MG63 (cell line): ENCODE data around the gene DRC3. TPM values are rescaled to one million over a fixed set of nuclear protein-coding genes. Genes with fewer than 3 reads are reported as not detected.

Source experiments
- DNase-seq: peaks from one replicate; pipeline ENCODE4 v3.0.0-alpha.2; 2020
- H3K27me3 ChIP-seq: fragments of 250-450 bp; sonication (Bioruptor Pico); 2 replicates; pipeline ENCODE4 v1.5.1; 2020; ENCODE audit warnings: mild to moderate bottlenecking, moderate library complexity
- H3K36me3 ChIP-seq: fragments of 250-450 bp; sonication (Bioruptor Pico); 2 replicates; pipeline ENCODE4 v1.5.1; 2020; ENCODE audit warnings: mild to moderate bottlenecking, moderate library complexity
- H3K4me3 ChIP-seq: fragments of 250-450 bp; sonication (Bioruptor Pico); 2 replicates; pipeline ENCODE4 v1.5.1; 2020; ENCODE audit warnings: mild to moderate bottlenecking, moderate library complexity
- H3K9me3 ChIP-seq: fragments of 250-450 bp; sonication (Bioruptor Pico); 2 replicates; pipeline ENCODE4 v1.5.1; 2020; ENCODE audit warnings: mild to moderate bottlenecking, moderate library complexity
- total RNA-seq: library from RNA; depleted of rRNA; stranded (reverse); fragments of >200 nt; shearing (Covaris generic); gene quantifications from 2 replicates; pipeline ENCODE4 v1.2.3, GENCODE V29; 2014; ENCODE audit warnings: low replicate concordance

Gene DRC3
- total RNA-seq, 1 experiment from 2014 or later = 1.3 TPM

DNA sequence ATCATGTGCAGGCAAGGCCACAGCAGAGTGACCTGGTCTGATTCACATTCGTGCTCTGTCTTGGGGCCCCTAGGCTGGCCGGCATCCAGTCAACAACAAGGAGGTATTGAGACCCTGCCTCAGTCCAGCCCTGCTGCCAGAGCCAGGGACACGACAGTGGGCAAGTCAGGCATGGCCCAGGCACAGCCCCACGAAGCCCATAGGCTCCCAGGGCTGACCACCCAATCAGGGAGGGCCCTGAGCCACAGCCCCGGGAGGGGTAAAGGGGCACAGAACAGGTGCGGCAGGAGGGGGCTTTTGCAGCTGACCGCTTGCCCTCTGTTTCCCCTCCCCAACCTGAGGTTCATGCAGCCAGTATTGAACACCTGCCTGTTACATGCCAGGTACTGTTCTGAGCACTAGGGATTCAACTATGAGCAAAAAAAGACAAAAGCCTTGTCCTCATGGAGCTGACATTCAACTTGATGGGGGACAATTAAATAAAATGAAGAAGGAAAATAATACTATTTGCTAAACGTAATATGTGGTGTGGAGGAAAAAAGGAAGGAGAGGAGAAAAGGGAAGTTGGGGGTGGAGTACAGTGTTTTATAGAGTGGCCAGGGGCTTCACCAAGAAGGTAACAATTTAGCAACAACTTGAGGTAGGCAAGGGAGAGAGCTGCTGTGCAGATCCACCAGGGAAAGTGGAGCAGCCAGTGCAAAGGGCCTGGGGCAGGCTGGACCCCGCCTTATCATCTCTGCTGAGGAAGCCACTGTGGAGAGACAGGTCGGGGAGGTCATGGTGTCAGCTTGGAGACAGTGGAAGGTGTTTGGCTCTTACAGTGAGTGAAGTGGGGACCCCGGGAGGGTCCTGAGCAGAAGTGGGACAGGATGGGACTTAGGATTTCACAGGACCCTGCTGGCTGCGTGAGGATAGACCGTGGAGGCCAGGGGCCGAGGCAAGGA, 6.1 kb downstream of the DRC3 start:
- Histone ChIP-seq H3K9me3 (no peaks in the 10 kb centered on the region), H3K36me3 (no peaks in the 10 kb centered on the region), H3K4me3 (no peak overlapping the region), H3K27me3 (no peaks in the 10 kb centered on the region)
- DNase-seq = no peak

DNA sequence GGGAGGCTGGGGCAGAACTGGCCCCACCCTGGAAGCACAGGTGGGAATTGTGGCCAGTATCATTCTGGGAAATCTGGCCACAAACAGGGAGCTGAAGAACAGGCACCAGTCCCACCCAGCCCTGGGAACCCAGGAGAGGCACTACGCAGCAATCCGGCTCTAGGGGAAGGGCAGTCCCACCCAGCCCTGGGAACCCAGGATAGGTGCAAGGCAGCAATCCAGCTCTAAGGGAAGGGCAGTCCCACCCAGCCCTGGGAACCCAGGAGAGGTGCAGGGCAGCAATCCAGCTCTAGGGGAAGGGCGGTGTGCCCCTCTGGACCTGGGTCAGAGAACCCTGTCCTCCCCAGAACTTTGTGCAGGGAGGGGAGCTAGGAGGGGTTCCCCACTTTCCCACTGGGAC, 7.1 kb downstream of the DRC3 start:
- Histone ChIP-seq H3K4me3 (no peak overlapping the region), H3K36me3 (no peaks in the 10 kb centered on the region), H3K9me3 (no peaks in the 10 kb centered on the region), H3K27me3 (no peaks in the 10 kb centered on the region)
- no peak for DNase-seq

- Histone ChIP-seq H3K9me3 (no peaks in the 10 kb centered on the region), H3K27me3 (no peaks in the 10 kb centered on the region), H3K36me3 (no peaks in the 10 kb centered on the region), H3K4me3 (no peak overlapping the region)
- DNase-seq = no peak
Measured at GRCh38 chr17:17981330-17981729, 8.7 kb downstream of the DRC3 start.

DNA sequence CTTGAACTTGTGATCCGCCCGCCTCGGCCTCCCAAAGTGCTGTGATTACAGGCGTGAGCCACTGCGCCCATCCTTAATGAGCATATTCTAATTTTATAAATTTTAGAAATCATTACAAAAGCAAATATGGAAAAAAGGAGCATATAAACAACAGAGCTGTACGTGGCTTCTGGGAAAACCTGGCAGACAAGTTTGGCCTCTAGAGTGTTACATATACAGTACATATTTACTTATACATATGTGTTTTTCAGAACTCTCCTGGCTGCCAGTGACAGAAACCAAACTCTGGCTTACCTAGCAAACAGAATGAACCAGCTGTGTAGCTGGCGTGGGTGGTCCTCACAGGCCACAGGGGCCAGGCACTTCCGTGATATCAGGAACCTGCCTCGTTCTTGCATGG, 10.1 kb downstream of the DRC3 start:
- no peaks in the 10 kb centered on the region for H3K27me3 ChIP-seq
- no peaks in the 10 kb centered on the region for H3K36me3 ChIP-seq
- H3K9me3 ChIP-seq = no peaks in the 10 kb centered on the region
- no peak for DNase-seq
- H3K4me3 ChIP-seq = no peak overlapping the region

DNA sequence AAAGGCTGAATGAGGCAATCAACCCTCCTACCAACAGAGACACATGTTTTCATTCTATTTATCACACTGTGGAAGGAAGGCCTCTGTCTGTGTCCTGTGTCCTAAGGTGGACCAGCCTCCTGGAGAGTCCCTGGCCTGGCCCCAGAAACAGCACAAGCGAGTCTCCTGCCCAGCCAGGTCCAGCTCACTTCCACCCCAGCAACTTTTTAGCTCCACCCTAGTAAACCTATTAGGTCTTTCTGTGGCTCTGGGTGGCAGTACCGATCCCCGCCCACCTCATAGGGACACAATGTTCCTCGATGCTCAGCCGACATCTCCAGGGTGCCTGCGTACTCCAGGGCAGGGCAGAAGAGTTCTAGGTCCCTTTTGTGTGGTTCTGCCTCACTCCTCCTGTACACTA, 10.7 kb downstream of the DRC3 start:
- Histone ChIP-seq H3K36me3 (no peaks in the 10 kb centered on the region), H3K27me3 (no peaks in the 10 kb centered on the region), H3K9me3 (no peaks in the 10 kb centered on the region), H3K4me3 (no peak overlapping the region)
- no peak for DNase-seq

DNA sequence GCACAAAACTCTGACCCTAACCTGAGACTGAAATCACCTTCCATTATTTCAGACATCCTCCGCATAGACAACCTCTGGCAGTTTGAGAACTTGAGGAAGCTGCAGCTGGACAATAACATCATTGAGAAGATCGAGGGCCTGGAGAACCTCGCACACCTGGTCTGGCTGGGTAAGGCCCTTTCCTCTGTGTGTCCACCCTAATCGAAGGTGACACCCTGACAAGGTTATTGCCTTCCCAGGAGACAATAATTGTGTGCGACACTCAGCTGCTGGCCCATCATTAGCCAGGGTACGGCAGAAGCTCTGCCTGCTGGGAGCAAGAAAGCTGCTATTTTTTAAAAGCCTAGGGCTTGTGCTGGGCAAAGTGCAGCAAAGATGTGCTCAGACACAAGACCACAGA, 11.1 kb downstream of the DRC3 start:
- no peak overlapping the region for H3K4me3 ChIP-seq
- no peaks in the 10 kb centered on the region for H3K36me3 ChIP-seq
- H3K27me3 ChIP-seq = no peaks in the 10 kb centered on the region
- no peak for DNase-seq
- H3K9me3 ChIP-seq = no peaks in the 10 kb centered on the region

GRCh38 chr17:17985153-17985552, 12.5 kb downstream of the DRC3 start:
- Histone ChIP-seq H3K27me3 (no peaks in the 10 kb centered on the region), H3K4me3 (no peak overlapping the region), H3K9me3 (no peaks in the 10 kb centered on the region), H3K36me3 (no peaks in the 10 kb centered on the region)
- no peak for DNase-seq

GRCh38 chr17:17985555-17985954, 12.9 kb downstream of the DRC3 start:
- no peak for DNase-seq
- H3K4me3 ChIP-seq = no peak overlapping the region
- no peaks in the 10 kb centered on the region for H3K27me3 ChIP-seq
- H3K9me3 ChIP-seq = no peaks in the 10 kb centered on the region
- H3K36me3 ChIP-seq = no peaks in the 10 kb centered on the region

DNA sequence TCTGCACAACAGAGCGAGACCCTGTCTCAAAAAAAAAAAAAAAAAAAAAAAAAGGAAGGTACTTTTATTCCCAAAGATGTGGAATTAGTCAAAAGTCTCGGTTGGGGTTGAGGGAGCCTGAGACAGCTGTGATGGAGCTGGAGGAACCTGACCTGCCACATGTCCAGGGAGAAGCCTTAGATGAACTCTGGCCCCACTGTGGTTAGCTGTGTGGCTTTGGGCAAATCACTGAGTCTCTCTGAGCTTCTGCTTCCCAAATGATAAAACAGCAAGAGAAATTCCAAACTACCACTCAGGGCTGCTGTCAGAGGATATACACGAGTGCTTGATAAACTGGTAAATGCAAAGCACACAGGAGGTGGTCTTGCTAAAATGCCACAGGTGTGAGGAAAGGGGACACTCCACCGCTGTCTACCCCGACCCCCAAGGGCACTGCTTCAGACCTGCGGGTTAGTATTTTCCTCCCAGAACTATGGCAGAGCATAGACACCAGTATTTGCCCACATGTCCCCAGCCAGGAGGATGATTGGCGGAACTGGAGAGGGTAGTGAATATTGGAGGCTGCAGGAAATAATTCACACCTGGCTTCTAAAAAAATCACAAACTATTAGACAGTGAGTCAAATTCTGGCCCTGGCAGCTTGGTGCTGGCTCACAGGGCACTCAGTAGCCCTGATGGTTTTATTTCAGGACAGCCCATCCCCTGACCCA, 14.7 kb downstream of the DRC3 start:
- no peaks in the 10 kb centered on the region for H3K9me3 ChIP-seq
- H3K4me3 ChIP-seq = no peak overlapping the region
- no peaks in the 10 kb centered on the region for H3K36me3 ChIP-seq
- no peak for DNase-seq
- H3K27me3 ChIP-seq = no peaks in the 10 kb centered on the region

- no peaks in the 10 kb centered on the region for H3K9me3 ChIP-seq
- no peaks in the 10 kb centered on the region for H3K27me3 ChIP-seq
- H3K36me3 ChIP-seq = no peaks in the 10 kb centered on the region
- no peak overlapping the region for H3K4me3 ChIP-seq
- no peak for DNase-seq
Measured at GRCh38 chr17:17987901-17988300, 15.2 kb downstream of the DRC3 start.

DNA sequence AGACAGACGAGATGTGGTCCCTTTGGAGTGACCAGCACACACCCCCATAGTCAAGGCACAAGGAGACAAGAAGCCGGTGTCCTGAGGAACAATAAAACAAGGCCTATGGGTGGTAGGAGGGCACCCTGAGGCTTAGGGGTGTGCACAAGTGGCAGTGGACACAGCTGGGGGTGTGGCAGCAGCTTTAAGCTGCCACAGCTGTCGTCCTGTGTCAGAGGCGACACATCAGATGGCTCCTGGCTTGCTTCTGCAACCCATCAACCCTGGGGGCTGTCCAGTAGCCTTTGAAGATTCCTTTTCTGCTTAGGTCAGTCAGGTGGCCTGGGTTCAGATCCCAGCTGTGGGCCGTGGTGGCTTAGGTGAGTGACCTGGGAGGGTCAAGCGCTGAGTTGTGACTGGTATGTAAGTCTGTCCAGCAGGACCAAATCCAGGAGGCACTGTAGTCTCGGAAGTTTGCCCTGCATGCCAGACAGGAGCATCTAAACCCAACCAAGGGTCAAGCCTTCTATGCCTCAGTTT, 15.8 kb downstream of the DRC3 start:
- no peaks in the 10 kb centered on the region for H3K9me3 ChIP-seq
- H3K36me3 ChIP-seq = no peaks in the 10 kb centered on the region
- H3K27me3 ChIP-seq = no peaks in the 10 kb centered on the region
- DNase-seq = no peak
- H3K4me3 ChIP-seq = no peak overlapping the region

DNA sequence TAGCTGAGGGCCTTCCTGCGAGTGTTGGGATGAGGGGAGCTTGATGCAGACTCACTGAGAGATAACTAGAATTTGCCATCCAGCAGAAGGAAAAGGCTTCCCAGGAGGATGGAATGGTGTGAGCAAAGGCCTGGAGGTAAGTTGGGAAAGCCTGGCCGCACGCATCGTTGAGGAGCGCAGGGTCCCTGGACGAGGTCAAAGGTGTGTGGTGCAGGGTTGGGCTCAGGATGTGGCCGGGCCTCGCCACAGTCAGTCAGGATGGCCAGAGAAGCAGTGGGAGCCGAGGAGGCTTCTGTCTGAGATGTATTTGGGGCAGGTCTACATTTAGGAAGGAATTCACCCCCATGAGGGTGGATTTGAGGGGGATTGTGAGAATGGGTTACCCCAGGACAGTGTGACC, 16.4 kb downstream of the DRC3 start:
- Histone ChIP-seq H3K36me3 (no peaks in the 10 kb centered on the region), H3K4me3 (no peak overlapping the region), H3K9me3 (no peaks in the 10 kb centered on the region), H3K27me3 (no peaks in the 10 kb centered on the region)
- DNase-seq = no peak

- no peak overlapping the region for H3K4me3 ChIP-seq
- H3K9me3 ChIP-seq = no peaks in the 10 kb centered on the region
- no peaks in the 10 kb centered on the region for H3K27me3 ChIP-seq
- no peak for DNase-seq
- H3K36me3 ChIP-seq = no peaks in the 10 kb centered on the region
Measured at GRCh38 chr17:17989618-17990017, 17.0 kb downstream of the DRC3 start.

GRCh38 chr17:17990282-17990681, 17.6 kb downstream of the DRC3 start:
- Histone ChIP-seq H3K27me3 (no peaks in the 10 kb centered on the region), H3K36me3 (no peaks in the 10 kb centered on the region), H3K4me3 (no peak overlapping the region), H3K9me3 (no peaks in the 10 kb centered on the region)
- peak; percentile 17 for DNase-seq

- no peak for DNase-seq
- Histone ChIP-seq H3K36me3 (no peaks in the 10 kb centered on the region), H3K4me3 (no peak overlapping the region), H3K9me3 (no peaks in the 10 kb centered on the region), H3K27me3 (no peaks in the 10 kb centered on the region)
Measured at GRCh38 chr17:17993366-17993765, 20.7 kb downstream of the DRC3 start.

DNA sequence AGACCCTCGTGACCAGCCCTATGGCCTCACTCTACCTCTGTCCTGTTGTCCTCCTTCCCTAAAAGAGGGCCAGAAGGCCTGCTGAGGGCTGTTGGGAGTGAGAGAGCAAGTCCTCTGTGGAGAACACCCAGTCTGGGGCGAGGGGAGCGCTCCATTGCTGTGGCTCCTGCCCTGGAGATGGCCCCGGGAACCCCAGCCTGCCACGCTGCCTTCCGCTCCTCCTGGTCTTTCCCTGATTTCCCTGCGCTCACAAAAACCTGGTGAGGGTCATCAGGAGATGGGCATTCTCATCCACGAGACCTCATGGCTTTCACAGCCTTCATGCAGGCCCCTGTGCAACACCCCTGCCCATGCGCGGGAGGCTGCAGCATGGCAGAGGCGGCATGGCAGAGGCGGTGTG, 21.2 kb downstream of the DRC3 start:
- DNase-seq = no peak
- Histone ChIP-seq H3K27me3 (no peaks in the 10 kb centered on the region), H3K36me3 (no peaks in the 10 kb centered on the region), H3K4me3 (no peak overlapping the region), H3K9me3 (no peaks in the 10 kb centered on the region)

DNA sequence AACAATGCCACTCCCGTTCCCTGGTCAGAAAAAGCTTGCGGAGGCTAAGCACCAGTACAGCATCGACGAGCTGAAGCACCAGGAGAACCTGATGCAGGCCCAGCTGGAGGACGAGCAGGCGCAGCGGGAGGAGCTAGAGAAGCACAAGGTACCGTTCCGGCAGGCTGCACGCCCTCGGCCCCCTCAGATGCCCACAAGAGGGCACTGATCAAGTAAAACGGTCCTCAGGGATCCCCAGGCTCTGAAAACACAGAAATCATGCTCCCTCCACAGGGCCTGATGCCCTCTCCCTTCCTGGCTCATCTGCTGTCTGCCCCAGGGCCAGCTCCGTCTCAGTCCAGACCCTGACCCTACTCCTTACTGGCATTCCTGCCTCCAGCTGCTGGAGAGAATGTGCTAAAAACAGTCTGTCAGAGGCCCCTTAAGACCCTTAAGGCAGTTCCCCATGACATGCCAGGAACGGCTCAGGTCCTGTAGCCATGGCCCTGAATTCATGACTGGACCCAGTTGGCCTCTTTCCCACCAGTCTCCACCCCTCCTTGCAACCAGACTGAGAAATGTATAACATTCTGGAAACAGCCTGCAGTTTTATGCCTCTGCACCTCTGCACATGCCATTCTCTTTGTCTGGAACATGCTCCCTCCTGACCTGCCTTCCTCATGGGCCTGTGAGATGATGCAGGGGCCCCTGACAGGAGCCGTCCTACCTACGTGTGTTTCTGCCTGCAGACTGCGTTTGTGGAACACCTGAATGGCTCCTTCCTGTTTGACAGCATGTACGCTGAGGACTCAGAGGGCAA, 21.8 kb downstream of the DRC3 start:
- H3K9me3 ChIP-seq = no peaks in the 10 kb centered on the region
- no peak overlapping the region for H3K4me3 ChIP-seq
- H3K27me3 ChIP-seq = no peaks in the 10 kb centered on the region
- H3K36me3 ChIP-seq = no peaks in the 10 kb centered on the region
- DNase-seq = no peak
